GM18520 (cell line): Measurements from ENCODE around the gene DDIT4L.
"Not testable (repeated sequence)": the region's sequence is repeated elsewhere in the genome, so short reads cannot be mapped to it uniquely, and the experiment has no call there.

ENCODE experiments used
- ATAC-seq: cut with Tn5 transposase; IDR thresholded peaks from one replicate; pipeline ENCODE4 v1.9.1; 2021; ENCODE audit not compliant: unreplicated experiment

Gene DDIT4L

GRCh38 chr4:100166297-100167039, 23.8 kb downstream of the DDIT4L start:
- no peak for ATAC-seq

DNA sequence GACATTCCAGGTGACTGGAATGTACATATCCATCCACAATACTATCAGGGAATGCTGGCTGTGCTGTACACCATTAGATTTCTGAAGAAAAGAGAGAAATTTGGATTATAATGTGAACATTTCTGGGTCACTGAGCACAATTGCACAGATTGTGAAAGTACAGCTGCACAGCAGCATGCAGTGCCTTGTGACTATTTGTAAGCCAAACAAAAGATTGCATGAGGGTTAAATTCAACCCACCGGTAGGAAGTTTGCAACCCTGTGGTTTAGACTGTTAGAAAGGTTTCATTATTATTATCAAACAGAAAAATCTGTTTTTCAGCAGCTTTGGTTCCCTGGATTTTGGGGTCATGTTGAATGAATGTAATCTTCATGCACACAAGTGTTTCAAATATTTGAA, 24.5 kb downstream of the DDIT4L start:
- no peak for ATAC-seq

- ATAC-seq, result no peak
These were observed 25.2 kb downstream of the DDIT4L start for GRCh38 chr4:100164808-100165760.

DNA sequence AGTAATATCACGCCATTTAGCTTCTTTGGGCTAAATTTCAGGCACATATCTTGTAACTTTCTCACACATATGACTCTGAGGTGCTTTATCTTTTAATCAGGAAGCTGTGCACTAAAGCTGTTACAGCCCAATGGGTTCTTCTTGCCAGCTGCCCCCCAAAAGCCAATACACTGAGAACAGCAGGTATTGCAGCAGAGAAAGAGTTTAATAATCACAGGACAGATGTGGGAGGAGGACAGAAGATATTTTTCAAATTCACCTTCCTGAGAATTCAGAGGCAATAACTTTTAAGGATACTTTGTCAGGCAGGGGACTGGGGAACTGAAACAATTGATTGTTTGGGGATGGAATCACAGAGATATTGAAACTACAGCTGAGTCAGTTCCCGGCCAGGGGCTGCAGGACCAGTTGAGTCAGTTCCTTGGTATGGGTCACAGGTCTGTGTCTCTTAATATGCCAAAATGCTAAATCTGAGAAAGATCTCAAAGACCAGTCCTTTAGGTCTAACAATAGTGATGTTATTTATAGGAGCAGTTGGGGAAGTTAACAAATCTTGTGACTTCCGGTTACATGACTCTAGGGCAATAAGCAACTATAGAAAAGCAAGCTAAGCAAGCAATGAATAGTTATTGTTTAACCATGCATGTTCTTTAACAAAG, 28.1 kb downstream of the DDIT4L start:
- peak; percentile 83 for ATAC-seq

GRCh38 chr4:100149190-100149589, 41.1 kb downstream of the DDIT4L start:
- no peak for ATAC-seq

- ATAC-seq, result no peak
These were observed 42.6 kb downstream of the DDIT4L start for GRCh38 chr4:100147684-100148083.

- no peak for ATAC-seq
These were observed 43.1 kb downstream of the DDIT4L start for GRCh38 chr4:100147198-100147597.

- no peak for ATAC-seq
These were observed 43.5 kb downstream of the DDIT4L start for GRCh38 chr4:100146756-100147155.

DNA sequence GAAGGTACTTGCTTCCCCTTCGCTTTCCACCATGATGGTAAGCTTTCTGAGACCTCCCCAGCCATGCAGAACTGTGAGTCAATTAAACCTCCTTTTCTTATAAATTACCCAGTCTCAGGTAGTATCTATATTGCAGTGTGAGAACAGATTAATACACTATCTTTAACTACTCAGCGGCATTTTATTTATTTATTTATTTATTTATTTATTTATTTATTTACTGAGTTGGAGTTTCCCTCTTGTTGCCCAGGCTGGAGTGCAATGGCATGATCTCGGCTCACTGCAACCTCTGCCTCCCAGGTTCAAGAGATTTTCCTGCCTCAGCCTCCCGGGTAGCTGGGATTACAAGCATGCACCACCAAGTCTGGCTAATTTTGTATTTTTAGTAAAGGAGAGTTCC, 52.9 kb downstream of the DDIT4L start:
- ATAC-seq, result not testable (repeated sequence)
